ENCODE measurements around the gene KCNE4. TPM values are rescaled to one million over a fixed set of nuclear protein-coding genes. Genes with fewer than 3 reads are reported as not detected.

Gene KCNE4
- total RNA-seq, 1 experiment from 2014 or later, result not detected

GRCh38 chr2:223072826-223073225 lies 20.8 kb downstream of the KCNE4 start:
- no peak overlapping the region for H3K27ac Mint-ChIP-seq (ENCODE audit: unreplicated experiment)
- peaks cover 4% of the 10 kb centered on the region for H3K9me3 Mint-ChIP-seq (ENCODE audit: low read depth, unreplicated experiment)
- no TSS peak for BruUV-seq (replicated peaks)

GRCh38 chr2:223075301-223076270 lies 23.6 kb downstream of the KCNE4 start:
- H3K27ac Mint-ChIP-seq (ENCODE audit: unreplicated experiment), result no peak overlapping the region
- H3K36me3 Mint-ChIP-seq (ENCODE audit: insufficient read depth, unreplicated experiment), result no peaks in the 10 kb centered on the region
- no peaks in the 10 kb centered on the region for H3K4me1 Mint-ChIP-seq (ENCODE audit: low read depth, unreplicated experiment)
- H3K9me3 Mint-ChIP-seq (ENCODE audit: low read depth, unreplicated experiment), result peaks cover 4% of the 10 kb centered on the region
- no peak for DNase-seq
- H3K27me3 Mint-ChIP-seq (ENCODE audit: unreplicated experiment), result no peaks in the 10 kb centered on the region
- no peak overlapping the region for H3K4me3 Mint-ChIP-seq (ENCODE audit: low read depth, unreplicated experiment)
- CTCF ChIA-PET, result no interaction called here
- no TSS peak for BruUV-seq (replicated peaks)
- TF ChIP-seq CTCF (IDR thresholded peaks at IDR 0.05; ENCODE audit: unreplicated experiment), result no peak
- intact Hi-C loops (cut with micrococcal nuclease; ENCODE audit: unreplicated experiment), result no loop called here

More at GRCh38 chr2:223072826-223073225, 20.8 kb downstream of the KCNE4 start:
- TF ChIP-seq CTCF (IDR thresholded peaks at IDR 0.05; ENCODE audit: unreplicated experiment), result no peak
- intact Hi-C loops (cut with micrococcal nuclease; ENCODE audit: unreplicated experiment), result no loop called here
- DNase-seq, result no peak
- Mint-ChIP-seq H3K4me1 (ENCODE audit: low read depth, unreplicated experiment) (no peaks in the 10 kb centered on the region), H3K4me3 (ENCODE audit: low read depth, unreplicated experiment) (no peak overlapping the region), H3K27me3 (ENCODE audit: unreplicated experiment) (no peaks in the 10 kb centered on the region), H3K36me3 (ENCODE audit: insufficient read depth, unreplicated experiment) (no peaks in the 10 kb centered on the region)
- CTCF ChIA-PET, result interaction anchor here (0.7 kb wide), 1 partner anchor 1271 kb away, joined by 3 read pairs; no protein-coding TSS in a partner anchor

GRCh38 chr2:223076573-223076972 lies 24.6 kb downstream of the KCNE4 start:
- no peak for TF ChIP-seq CTCF (IDR thresholded peaks at IDR 0.05; ENCODE audit: unreplicated experiment)
- intact Hi-C loops (cut with micrococcal nuclease; ENCODE audit: unreplicated experiment), result no loop called here
- H3K4me3 Mint-ChIP-seq (ENCODE audit: low read depth, unreplicated experiment), result no peak overlapping the region
- H3K27me3 Mint-ChIP-seq (ENCODE audit: unreplicated experiment), result no peaks in the 10 kb centered on the region
- no TSS peak for BruUV-seq (replicated peaks)
- H3K27ac Mint-ChIP-seq (ENCODE audit: unreplicated experiment), result no peak overlapping the region
- CTCF ChIA-PET, result no interaction called here
- H3K4me1 Mint-ChIP-seq (ENCODE audit: low read depth, unreplicated experiment), result no peaks in the 10 kb centered on the region
- H3K36me3 Mint-ChIP-seq (ENCODE audit: insufficient read depth, unreplicated experiment), result no peaks in the 10 kb centered on the region
- DNase-seq, result no peak
- H3K9me3 Mint-ChIP-seq (ENCODE audit: low read depth, unreplicated experiment), result peaks cover 4% of the 10 kb centered on the region

GRCh38 chr2:223078482-223078881 lies 26.5 kb downstream of the KCNE4 start:
- no peak overlapping the region for H3K27ac Mint-ChIP-seq (ENCODE audit: unreplicated experiment)
- no peak for DNase-seq
- TF ChIP-seq CTCF (IDR thresholded peaks at IDR 0.05; ENCODE audit: unreplicated experiment), result no peak
- no peaks in the 10 kb centered on the region for H3K4me1 Mint-ChIP-seq (ENCODE audit: low read depth, unreplicated experiment)
- CTCF ChIA-PET, result no interaction called here
- no peaks in the 10 kb centered on the region for H3K36me3 Mint-ChIP-seq (ENCODE audit: insufficient read depth, unreplicated experiment)
- no TSS peak for BruUV-seq (replicated peaks)
- no peak overlapping the region for H3K4me3 Mint-ChIP-seq (ENCODE audit: low read depth, unreplicated experiment)
- H3K27me3 Mint-ChIP-seq (ENCODE audit: unreplicated experiment), result no peaks in the 10 kb centered on the region
- H3K9me3 Mint-ChIP-seq (ENCODE audit: low read depth, unreplicated experiment), result peaks cover 4% of the 10 kb centered on the region
- intact Hi-C loops (cut with micrococcal nuclease; ENCODE audit: unreplicated experiment), result no loop called here

Data from Calu3 (cell line).